GM18517 (cell line): ENCODE measurements around the gene ZNF792.
"Not testable (repeated sequence)": the region's sequence is repeated elsewhere in the genome, so short reads cannot be mapped to it uniquely, and the experiment has no call there.

Experiments used
- ATAC-seq: cut with Tn5 transposase; IDR thresholded peaks from one replicate; pipeline ENCODE4 v1.9.1; 2021; ENCODE audit warnings: mild to moderate bottlenecking, moderate library complexity; ENCODE audit not compliant: unreplicated experiment

Gene ZNF792

GRCh38 chr19:34998777-34999497, 34.9 kb upstream of the ZNF792 start:
- no peak for ATAC-seq

- ATAC-seq, result not testable (repeated sequence)
Measured at GRCh38 chr19:34998224-34998623, 34.2 kb upstream of the ZNF792 start.

DNA sequence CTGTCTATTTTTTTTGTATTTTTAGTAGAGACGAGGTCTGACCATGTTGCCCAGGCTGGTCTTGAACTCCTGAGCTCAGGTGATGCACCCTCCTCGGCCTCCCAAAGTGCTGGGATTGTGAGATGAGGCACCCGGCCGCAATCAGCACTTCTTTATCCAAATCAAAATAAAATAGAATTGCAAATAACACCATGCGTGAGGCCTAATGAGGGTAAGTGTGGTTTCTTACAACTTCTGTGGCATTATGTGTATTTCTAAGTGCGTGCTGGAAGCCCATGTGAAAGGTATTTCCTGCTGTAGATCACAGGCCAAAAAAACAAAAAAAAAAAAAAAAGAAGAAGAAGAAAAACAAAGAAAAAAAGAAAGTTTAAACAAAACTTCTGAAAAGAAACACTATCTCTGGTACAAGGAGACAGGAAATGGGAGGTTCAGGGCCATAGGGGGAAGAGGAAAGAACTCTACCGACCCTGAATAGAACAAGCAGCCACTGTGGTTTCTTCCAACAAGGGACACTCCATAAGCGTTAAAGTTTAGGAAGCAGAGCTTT, 33.1 kb upstream of the ZNF792 start:
- no peak for ATAC-seq

DNA sequence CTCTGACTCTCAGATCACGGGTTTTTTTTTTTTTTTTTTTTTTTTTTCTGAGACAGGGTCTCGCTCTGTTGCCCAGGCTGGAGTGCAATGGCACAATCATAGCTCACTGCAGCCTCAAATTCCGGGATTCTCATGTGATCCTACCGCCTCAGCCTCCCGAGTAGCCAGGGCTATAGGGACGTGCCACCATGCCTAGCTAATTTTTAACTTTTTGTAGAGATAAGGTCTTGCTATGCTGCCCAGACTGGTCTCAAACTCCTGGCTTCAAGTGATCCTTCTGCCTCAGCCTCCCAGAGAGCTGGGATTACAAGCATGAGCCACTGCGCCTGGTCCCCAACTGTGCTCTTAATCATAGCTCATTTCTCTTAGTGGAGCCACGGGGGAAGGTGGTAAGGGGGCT, 31.5 kb upstream of the ZNF792 start:
- no peak for ATAC-seq

DNA sequence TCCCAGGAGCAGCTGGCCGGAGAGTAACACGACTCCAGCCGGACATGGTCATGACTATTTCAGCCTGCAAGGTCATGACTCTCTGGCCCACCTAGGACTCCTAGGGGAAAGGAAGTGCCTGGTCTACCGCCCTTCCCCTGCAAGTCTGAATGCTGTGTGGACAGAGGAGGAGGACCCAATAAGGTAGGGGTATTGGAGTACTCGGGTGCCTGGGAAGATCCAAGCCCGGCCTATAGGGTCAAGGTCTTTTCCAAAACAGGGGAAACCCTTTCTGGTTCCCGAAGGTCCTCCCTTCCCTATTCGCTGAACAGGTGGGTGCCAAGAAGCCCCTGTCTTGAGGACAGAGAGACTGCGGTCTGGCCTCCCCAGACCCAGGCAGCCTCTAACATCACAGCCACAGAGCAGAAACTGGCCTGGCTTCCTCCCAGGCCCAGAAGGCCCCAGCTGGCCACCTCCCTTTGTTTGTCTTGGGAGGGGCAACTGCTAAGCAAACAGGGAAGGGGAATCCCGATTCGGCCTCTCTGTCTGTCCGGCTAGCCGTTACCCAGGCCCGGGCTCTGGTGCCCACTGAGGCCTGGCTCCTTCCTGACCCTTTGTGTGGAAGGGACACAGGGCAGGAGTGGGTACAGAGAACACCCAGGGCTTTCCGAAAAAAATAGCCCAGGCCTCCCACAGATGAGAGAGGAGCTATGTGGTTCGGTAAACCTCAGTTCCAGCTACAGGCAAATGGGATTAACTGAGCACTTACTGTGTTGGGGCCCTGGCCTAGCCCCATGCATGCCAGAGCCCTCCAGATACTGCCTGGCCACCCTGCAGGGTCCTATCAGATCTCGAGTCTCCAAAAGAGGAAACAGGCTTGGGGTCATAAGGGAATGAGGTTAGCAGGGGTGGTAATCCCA, 30.9 kb upstream of the ZNF792 start:
- ATAC-seq, result no peak

GRCh38 chr19:34994286-34994642, 30.2 kb upstream of the ZNF792 start:
- ATAC-seq, result no peak

- not testable (repeated sequence) for ATAC-seq
Measured at GRCh38 chr19:34992582-34992981, 28.6 kb upstream of the ZNF792 start.

DNA sequence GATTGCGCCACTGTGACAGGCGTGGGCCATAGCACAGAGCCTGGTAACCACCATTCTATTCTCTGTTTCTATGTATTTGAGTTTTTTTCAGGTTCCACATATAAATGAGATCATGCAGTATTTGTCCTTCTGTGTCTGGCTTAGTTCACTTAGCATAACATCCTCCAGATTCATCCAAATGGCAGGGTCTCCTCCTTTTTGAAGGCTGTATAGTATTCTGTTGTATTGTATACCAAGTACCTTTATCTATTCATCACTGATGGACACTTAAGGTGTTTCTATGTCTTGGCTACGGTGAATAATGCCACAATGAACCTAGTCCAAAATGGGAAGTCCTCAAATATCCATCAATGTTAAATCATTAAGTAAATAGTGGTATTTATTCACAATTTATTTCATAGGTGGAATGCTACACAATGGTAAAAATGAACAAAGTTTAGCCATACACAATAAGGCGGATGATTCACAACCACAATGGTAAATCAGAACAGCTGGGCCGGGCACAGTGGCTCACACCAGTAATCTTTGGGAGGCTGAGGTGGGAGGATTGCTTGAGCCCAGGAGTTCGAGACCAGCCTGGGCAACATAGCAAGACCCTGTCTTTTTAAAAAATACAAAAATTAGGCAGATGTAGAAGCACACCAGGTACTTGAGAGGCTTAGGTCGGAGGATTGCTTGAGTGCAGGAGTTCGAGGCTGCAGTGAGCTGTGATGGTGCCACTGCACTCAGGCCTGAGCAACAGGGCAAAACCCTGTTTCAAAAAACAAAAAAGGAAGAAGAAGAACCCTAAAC, 27.7 kb upstream of the ZNF792 start:
- no peak for ATAC-seq

DNA sequence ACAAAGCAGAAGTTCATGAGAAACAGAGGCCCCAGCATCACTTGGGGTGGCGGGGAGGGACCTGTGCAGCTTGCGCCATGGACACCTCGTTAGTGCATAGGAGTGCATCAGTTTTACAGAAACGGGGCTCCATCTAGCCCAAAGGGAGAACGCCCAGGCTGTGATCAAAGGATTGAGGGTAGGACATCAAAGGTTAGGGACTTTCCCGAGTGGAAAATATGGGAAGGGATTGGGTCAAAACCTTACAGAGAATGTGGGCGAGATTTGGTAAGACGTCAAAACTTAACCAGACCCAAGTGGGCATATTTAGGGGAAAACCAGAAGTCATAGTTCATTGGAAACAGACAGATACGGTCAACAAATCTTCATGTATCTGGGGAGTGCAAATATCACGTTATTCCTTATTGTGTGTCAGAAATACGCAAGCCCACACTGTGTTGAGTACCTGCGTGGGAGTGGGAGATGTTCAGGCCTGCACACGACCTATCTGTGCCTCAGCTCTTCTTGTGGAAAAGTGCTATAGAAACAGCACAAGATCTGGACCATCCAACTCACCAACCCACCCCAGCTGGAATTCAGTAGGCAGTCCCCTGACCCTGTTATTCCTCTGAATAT, 26.7 kb upstream of the ZNF792 start:
- ATAC-seq, result no peak

DNA sequence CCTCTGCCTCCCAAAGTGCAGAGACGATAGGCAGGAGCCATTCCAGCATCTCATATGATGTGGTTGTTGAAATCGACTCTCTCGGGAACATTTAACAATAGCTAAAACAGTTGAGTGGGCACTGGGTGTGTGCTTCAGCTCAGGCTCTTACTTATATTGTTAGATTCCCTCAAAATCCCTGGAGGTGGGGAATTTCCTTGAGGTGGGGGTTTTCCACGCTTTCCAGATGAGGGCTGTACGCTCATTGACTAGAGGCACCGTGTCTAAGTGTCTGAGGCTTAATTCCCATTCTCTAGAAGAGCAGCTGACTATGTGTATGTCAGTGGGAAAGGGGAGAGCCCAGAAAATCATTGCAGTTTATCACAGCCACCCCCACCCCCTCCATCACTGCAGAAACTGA, 25.3 kb upstream of the ZNF792 start:
- ATAC-seq, result no peak

- no peak for ATAC-seq
Measured at GRCh38 chr19:34988119-34988518, 24.1 kb upstream of the ZNF792 start.

DNA sequence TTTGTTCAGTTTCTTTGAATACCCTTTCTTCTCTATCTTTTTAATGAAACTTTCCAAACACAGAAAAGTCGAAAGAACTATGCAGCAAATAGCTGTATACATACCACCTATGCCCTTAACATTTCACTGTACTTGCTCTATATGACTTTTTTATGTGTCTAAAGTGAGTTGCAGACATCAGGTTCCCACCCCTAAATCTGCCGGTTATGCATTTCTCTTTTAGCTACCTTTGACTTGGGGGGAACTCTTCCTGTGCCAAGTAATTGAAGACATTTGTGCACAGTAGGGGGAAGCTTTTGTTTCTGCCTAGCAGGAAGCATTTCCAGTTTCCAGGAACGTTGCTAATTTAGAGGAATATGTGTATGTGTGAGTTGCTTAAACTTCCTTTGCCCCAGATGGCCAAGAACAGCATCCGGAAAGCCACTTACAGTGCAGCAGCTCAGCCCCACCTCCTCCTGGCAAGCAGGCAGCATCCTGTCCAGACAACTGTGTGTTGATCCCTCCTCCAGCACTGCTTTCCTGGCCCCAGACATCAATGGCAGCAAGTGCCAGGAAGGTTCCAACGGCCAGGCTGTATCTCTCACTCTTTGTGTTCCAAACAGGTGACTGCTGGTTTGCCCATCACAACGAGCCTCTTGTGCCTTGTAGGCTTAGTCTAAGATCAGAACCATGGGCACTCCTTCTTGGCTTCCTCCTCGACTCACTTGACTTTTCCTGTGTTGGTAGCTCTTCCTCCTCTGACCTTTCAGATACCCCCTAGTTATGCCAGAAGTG, 21.4 kb upstream of the ZNF792 start:
- ATAC-seq, result no peak

DNA sequence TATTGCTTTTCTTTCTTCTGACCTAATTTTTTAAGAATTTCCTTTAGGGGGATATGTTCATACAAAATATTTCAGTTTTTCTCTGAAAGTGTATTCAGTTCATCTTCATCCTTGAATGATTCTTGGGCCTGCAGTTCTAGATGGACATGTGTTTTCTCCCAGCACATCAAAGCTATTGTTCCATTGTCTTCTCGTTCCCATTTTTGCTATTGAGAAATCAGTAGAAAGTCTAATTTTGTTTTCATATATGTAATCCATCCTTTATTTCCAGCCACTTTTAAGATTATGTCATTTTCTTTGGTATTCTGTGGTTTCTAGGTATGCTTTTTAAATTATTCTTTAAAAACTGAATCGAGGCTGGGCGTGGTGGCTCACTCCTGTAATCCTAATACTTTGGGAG, 20.3 kb upstream of the ZNF792 start:
- ATAC-seq, result no peak

- no peak for ATAC-seq
Measured at GRCh38 chr19:34983786-34984185, 19.8 kb upstream of the ZNF792 start.

DNA sequence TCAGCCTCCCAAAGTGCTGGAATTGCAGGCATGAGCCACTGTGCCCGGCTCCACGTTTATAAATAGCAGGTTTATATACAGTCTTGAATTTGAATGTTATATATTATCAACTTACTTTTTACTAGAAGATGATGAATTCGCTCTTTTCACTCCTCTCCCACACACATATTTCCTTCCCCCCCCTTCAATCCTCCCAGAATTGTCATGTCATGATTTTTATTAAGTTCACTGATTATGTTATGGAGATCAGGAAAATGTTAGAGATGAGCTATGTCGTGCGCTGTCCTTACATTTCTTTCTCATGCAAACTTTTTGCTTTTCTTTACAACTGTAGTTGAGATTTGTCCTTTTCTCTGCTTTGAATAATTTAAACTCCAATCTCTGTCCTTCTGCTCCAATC, 18.2 kb upstream of the ZNF792 start:
- no peak for ATAC-seq

- no peak for ATAC-seq
Measured at GRCh38 chr19:34979819-34980640, 16.0 kb upstream of the ZNF792 start.

- no peak for ATAC-seq
Measured at GRCh38 chr19:34976611-34977010, 12.6 kb upstream of the ZNF792 start.

- no peak for ATAC-seq
Measured at GRCh38 chr19:34975056-34975455, 11.0 kb upstream of the ZNF792 start.

- ATAC-seq, result no peak
Measured at GRCh38 chr19:34974646-34975045, 10.6 kb upstream of the ZNF792 start.
